ENCODE measurements around the gene BEND6. TPM values are rescaled to one million over a fixed set of nuclear protein-coding genes. Genes with fewer than 3 reads are reported as not detected.
"Not testable (repeated sequence)": the region's sequence is repeated elsewhere in the genome, so short reads cannot be mapped to it uniquely, and the experiment has no call there.

Gene BEND6
- total RNA-seq, 1 donor from 2014 or later = 1.5 TPM

DNA sequence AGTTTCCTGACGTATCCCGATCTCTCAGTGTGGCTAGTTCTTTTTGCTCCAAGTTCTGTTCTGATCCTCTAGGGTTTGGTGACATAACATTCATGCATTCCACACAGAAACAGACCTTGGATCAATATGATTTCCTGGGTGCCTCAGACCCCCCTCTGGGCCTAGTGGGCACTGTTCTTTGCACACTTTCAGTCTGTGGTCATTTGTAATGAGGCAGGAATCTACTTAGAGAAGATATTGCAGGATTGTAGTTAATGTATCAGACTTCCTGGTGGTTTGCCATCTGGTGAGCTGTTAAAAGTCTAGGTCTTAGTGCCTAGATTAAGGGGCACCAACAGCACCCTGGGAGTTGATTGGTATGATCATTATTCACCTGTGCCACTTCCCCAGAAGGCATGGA, 7.5 kb downstream of the BEND6 start:
- intact Hi-C loops (cut with DNase I) = no loop called here
- DNase-seq (ENCODE audit: low spot score) = no peak

DNA sequence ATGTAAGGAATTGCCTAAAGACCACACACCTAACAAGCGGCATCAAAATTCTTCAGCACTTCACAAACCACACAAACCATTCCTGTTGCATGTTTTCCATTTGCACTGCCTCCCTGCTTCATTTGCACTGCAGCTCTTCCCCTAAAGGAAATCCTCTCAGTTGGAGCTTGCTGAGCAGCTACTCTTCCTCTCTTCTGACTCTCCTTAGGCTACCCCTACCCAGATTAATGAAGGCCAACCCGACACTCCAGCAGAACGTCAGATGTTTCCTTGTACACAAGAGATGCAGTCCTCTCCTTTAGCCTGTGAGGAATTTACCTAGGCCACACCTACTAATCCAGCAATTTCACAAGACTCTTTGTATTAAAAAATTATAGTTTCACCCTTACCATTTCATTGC, 8.1 kb downstream of the BEND6 start:
- intact Hi-C loops (cut with DNase I) = no loop called here
- no peak for DNase-seq (ENCODE audit: low spot score)

- intact Hi-C loops (cut with DNase I) = no loop called here
- DNase-seq (ENCODE audit: low spot score) = no peak
Observed at GRCh38 chr6:56963793-56964192, 8.9 kb downstream of the BEND6 start.

DNA sequence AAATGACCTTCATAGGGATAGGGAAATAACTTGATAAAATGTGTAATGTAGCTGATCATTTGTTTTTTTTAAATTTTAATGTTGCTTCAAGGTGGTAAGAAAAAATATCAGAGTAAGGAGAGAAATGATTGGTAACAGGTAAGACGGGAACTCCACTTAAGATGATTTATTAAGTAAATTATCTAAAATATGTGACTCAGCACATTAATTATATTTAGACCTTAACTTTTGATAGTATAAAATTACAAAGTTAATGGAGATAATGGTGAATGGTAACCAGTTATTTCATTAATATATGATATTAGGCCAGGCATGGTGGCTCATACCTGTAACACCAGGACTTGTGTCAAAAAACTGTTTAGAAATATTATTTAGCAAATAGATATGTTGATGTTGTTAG, 10.2 kb downstream of the BEND6 start:
- DNase-seq (ENCODE audit: low spot score) = no peak
- intact Hi-C loops (cut with DNase I) = no loop called here

DNA sequence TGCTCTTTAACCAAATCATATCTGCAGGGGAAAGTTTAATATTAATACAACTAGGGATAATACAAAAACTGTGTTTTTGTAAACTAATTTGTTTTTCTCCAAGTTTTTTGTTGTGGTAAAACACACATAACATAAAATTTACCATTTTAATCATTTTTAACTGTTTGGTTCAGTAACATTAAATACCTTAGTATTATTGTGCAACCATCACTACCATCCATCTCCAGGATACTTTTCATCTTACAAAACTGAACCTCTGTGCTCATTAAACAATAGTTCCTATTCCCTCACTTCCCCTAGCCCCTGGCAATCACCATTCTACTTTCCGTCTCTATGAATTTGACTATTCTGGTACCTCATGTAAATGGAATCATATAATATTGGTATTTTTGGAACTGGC, 15.9 kb downstream of the BEND6 start:
- intact Hi-C loops (cut with DNase I) = no loop called here
- no peak for DNase-seq (ENCODE audit: low spot score)

DNA sequence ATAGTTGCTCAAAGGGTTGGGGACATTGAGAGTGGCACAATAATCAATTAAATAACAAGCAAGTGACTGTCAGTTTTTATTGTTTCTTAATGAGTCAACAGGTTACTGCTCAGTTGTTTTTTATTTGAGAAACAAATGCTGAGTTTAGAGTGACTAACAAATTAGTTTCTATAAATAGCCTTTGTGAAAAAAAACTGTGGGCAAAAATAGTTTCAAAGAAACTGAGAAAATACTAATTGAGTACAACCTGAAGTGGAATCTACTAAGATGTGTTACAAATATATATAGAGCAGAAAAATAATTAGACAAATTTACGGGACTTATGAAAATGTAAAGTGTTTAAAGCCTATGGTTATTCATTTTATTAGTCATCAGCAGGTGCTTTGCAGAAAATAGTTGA, 22.3 kb downstream of the BEND6 start:
- intact Hi-C loops (cut with DNase I) = no loop called here
- DNase-seq (ENCODE audit: low spot score) = no peak

- intact Hi-C loops (cut with DNase I) = no loop called here
- DNase-seq (ENCODE audit: low spot score) = no peak
Observed at GRCh38 chr6:56978530-56978929, 23.6 kb downstream of the BEND6 start.

DNA sequence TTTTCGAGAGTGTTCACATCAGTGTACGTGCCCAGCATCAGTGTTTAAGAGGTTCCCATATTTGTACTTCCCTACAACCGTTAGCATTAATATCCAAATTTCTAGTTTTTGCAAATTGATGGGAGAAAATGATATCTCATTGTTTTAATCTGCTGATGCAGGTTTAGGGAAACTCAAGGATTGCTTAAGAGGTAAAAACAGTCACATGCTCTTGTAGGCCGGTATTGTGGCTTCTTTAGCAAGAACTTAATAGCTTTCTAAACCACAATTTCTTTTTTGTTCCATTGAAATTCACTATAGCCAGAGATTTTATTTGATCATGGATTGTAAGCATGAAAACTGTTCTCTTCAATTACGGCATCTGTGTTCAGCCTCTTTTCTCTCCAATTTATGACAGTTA, 29.5 kb downstream of the BEND6 start:
- intact Hi-C loops (cut with DNase I) = no loop called here
- no peak for DNase-seq (ENCODE audit: low spot score)

- DNase-seq (ENCODE audit: low spot score) = no peak
- intact Hi-C loops (cut with DNase I) = no loop called here
Observed at GRCh38 chr6:56984884-56985283, 30.0 kb downstream of the BEND6 start.

DNA sequence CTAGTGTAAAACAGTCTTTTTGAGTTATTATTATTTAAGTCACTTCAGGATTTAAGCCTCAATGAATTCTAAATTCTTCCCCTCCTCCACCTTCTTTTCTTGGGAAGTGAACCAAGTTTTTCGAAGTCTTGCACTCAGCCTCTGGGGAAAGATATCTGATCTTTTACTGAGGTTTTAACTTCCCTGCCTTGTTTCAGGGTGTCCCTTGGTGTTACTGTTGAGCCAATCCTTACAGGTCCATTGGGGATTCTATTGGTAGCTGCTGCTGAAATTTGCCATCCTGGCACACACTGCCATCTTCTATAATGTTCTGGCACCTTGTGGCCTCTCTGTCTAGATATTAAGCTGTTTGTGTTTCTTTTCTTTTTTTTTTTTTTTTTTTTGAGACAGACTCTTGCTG, 31.7 kb downstream of the BEND6 start:
- DNase-seq (ENCODE audit: low spot score) = no peak
- intact Hi-C loops (cut with DNase I) = no loop called here

- intact Hi-C loops (cut with DNase I) = no loop called here
- DNase-seq (ENCODE audit: low spot score) = no peak
Observed at GRCh38 chr6:56988145-56988544, 33.2 kb downstream of the BEND6 start.

DNA sequence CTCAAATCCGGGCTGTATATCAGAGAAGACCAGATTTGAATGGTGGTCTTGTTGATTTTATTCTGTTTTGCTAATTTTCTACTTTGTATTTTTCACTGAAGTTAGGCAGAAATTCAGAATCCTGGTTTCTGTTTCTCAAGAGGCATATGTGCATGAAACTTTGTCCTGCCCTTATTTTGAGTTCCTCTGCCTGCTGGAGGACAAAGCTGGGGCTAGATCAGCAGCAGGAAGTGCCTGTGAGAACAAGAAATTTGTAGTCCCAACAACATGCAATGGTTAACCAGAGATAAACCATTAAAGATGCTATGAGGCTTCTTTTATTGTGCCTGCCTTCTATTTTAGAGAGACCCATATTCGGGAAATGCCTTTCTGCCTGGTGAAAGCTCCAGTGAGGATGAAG, 37.1 kb downstream of the BEND6 start:
- intact Hi-C loops (cut with DNase I) = no loop called here
- DNase-seq (ENCODE audit: low spot score) = no peak

- no peak for DNase-seq (ENCODE audit: low spot score)
- intact Hi-C loops (cut with DNase I) = no loop called here
Observed at GRCh38 chr6:56992703-56993102, 37.8 kb downstream of the BEND6 start.

DNA sequence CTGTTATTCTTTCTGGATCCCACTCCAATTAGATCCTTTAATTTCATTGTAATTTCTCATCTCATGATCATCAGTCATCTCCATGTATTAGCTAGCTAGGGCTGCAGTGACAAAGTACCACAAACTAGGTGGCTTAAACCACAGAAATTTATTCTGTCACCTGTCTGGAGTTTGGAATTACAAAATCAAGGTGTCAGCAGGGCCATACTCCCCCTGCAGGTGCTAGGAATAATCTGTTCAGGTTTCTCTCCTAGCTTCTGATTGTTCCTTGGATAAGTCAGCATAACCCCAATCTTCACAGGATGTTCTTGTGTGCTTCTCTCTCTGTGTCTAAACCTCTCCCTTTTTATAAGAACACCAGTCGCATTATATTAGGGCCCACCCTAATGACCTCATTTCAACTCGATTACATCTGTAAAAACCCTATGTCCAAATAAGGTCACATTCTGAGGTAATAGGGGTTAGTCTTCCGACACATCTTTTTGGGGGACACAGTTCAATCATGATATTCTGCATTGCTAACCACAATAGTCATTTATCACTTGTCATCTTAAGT, 40.5 kb downstream of the BEND6 start:
- intact Hi-C loops (cut with DNase I) = no loop called here
- no peak for DNase-seq (ENCODE audit: low spot score)

- intact Hi-C loops (cut with DNase I) = no loop called here
- no peak for DNase-seq (ENCODE audit: low spot score)
Observed at GRCh38 chr6:56996401-56996800, 41.5 kb downstream of the BEND6 start.

- intact Hi-C loops (cut with DNase I) = no loop called here
- no peak for DNase-seq (ENCODE audit: low spot score)
Observed at GRCh38 chr6:56999049-56999448, 44.1 kb downstream of the BEND6 start.

DNA sequence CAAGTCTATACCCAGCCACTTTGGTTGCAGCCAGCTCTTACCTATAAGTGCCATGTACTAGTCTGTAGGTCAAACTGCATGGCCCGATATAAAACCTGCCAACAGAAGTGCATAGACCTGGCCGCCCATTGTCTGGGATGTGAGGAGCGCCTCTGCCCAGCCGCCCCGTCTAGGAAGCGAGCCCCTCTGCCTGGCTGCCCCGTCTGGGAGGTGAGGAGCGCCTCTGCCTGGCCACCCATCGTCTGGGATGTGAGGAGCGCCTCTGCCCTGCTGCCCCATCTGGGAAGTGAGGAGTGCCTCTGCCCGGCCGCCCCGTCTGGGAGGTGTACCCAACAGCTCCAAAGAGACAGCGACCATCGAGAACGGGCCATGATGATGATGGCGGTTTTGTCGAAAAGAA, 44.8 kb downstream of the BEND6 start:
- DNase-seq (ENCODE audit: low spot score) = not testable (repeated sequence)

GRCh38 chr6:57002197-57002596, 47.3 kb downstream of the BEND6 start:
- DNase-seq (ENCODE audit: low spot score) = no peak
- intact Hi-C loops (cut with DNase I) = no loop called here

More for the DNA sequence above, 44.8 kb downstream of the BEND6 start:
- intact Hi-C loops (cut with DNase I) = not testable (repeated sequence)

DNA sequence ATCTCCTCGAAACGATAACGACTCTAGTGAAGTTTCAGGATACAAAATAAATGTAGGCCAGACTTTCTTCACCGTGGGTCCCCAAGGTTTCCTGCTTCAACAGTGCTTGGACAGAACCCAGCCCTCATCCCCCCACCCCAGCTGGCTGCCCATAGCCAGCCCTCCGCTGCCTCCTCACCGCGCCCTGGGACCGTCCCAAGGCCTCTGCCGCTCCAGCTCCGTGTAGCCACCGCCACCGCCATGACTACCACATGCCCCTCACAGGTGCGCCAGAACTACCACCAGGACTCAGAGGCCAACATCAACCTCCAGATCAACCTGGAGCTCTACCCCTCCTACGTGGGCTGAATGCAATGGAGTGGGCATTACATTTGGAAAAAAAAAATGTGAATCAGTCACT, 49.4 kb downstream of the BEND6 start:
- no peak for DNase-seq (ENCODE audit: low spot score)
- intact Hi-C loops (cut with DNase I) = no loop called here

GRCh38 chr6:57006101-57006500, 51.2 kb downstream of the BEND6 start:
- intact Hi-C loops (cut with DNase I) = no loop called here
- DNase-seq (ENCODE audit: low spot score) = no peak

DNA sequence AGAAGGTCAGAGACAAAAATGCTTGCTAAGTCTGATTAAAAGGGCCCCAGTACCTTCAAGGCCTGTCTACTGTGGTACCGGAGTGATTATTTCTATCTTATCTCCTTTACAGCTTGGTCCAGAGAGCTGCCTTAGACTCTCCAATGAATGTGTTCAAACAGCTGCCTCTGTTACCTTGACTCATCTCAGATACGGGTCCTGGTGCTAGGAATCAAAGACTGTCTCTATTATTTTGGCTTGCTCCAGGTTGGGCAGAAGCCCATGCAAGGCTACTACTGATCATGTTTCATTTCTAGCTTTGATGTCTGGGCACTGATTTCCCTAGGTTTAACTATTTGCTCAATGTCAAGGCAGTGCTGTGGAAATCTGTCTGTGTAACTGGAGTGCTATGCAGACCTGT, 53.2 kb downstream of the BEND6 start:
- DNase-seq (ENCODE audit: low spot score); intact Hi-C loops (cut with DNase I): not testable (repeated sequence)

DNA sequence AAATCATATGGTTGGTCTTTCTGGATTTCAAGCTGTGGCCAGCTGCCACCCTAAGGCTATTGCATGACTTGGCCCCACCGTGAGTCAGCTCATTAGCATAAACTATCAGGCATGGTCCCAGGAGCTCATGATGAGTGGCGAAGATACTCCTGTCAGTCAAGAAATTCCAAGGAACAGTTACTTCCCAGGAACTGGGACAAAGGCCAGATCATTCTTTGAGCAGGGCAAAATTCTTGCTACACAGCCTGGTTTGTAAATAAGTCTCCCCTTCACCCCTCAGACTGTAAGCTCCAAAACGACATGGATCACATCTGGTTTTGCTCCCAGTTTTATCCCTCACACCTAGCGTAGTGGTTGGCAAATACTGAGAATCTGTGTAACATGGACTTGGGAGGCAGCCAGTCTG, 58.6 kb downstream of the BEND6 start:
- no peak for DNase-seq (ENCODE audit: low spot score)
- intact Hi-C loops (cut with DNase I) = no loop called here
